DND-41 (cell line): ENCODE data around the gene SLC29A2.

Experiments used
- ATAC-seq: fragments of 200-7000 bp; cut with Tn5 transposase; 3 replicates; pipeline ENCODE4 v1.9.1; 2021; ENCODE audit warnings: low read depth; ENCODE audit not compliant: insufficient read depth
- DNase-seq: peaks from one replicate; pipeline ENCODE4 v3.0.0-alpha.2; 2020
- H2AFZ ChIP-seq: 2 replicates; pipeline ENCODE4 v1.6.0; 2012; ENCODE audit warnings: low read depth, low read length
- H3K27ac ChIP-seq: 2 replicates; pipeline ENCODE4 v1.5.1; 2012; ENCODE audit warnings: low read length, inconsistent platforms
- H3K27me3 ChIP-seq: fragments of 200-600 bp; sonication (generic); 2 replicates; pipeline ENCODE4 v1.6.0; 2012; ENCODE audit warnings: low read length, mild to moderate bottlenecking, inconsistent platforms; ENCODE audit not compliant: insufficient read depth, poor library complexity
- H3K36me3 ChIP-seq: 2 replicates; pipeline ENCODE4 v1.5.1; 2012; ENCODE audit warnings: low read length, inconsistent platforms; ENCODE audit not compliant: insufficient read depth
- H3K4me1 ChIP-seq: 2 replicates; pipeline ENCODE4 v1.5.1; 2012; ENCODE audit warnings: mild to moderate bottlenecking, low read length; ENCODE audit not compliant: insufficient read depth
- H3K4me2 ChIP-seq: 2 replicates; pipeline ENCODE4 v1.6.0; 2012; ENCODE audit warnings: mild to moderate bottlenecking, moderate library complexity, low read length, inconsistent platforms; ENCODE audit not compliant: insufficient read depth
- H3K4me3 ChIP-seq, 2 experiments: fragments of 200-600 bp in 1 of 2; shearing (Covaris generic) in 1 of 2; 2 replicates each; pipeline ENCODE4 v1.5.1; 2012 to 2016; ENCODE audit warnings: inconsistent platforms in 2 of 2, low read length in 2 of 2, mild to moderate bottlenecking in 2 of 2, low read depth in 1 of 2, moderate library complexity in 1 of 2
- H3K79me2 ChIP-seq: 2 replicates; pipeline ENCODE4 v1.6.0; 2012; ENCODE audit warnings: low read length, inconsistent platforms; ENCODE audit not compliant: insufficient read depth
- H3K9ac ChIP-seq: 2 replicates; pipeline ENCODE4 v1.6.0; 2012; ENCODE audit warnings: low read depth, mild to moderate bottlenecking, inconsistent platforms, low read length, moderate library complexity
- H3K9me3 ChIP-seq: 2 replicates; pipeline ENCODE4 v1.5.1; 2012; ENCODE audit warnings: low read length, moderate library complexity, mild to moderate bottlenecking, inconsistent platforms; ENCODE audit not compliant: insufficient read depth, severe bottlenecking
- H4K20me1 ChIP-seq: 2 replicates; pipeline ENCODE4 v1.6.0; 2012; ENCODE audit warnings: low read length; ENCODE audit not compliant: insufficient read depth
- CTCF ChIP-seq: IDR thresholded peaks from 2 replicates; pipeline ENCODE4 v1.5.1; 2012; ENCODE audit warnings: borderline replicate concordance, low read length, moderate library complexity, mild to moderate bottlenecking; ENCODE audit not compliant: poor library complexity, severe bottlenecking; ENCODE audit errors: extremely low read depth
- EZH2 ChIP-seq: IDR thresholded peaks from 3 replicates; pipeline ENCODE4 v1.6.1; 2012; ENCODE audit warnings: borderline replicate concordance, low read depth, mild to moderate bottlenecking, moderate library complexity, low read length, inconsistent platforms; ENCODE audit not compliant: severe bottlenecking

Gene SLC29A2

GRCh38 chr11:66365166-66365565 lies 6.4 kb downstream of the SLC29A2 start:
- no peaks in the 10 kb centered on the region for H3K9me3 ChIP-seq
- H3K36me3 ChIP-seq: peaks cover 16% of the 10 kb centered on the region
- no peak for ATAC-seq
- DNase-seq: no peak
- no peak overlapping the region for H3K9ac ChIP-seq
- no peaks in the 10 kb centered on the region for H3K4me1 ChIP-seq
- H3K4me2 ChIP-seq: no peak overlapping the region
- H3K4me3 ChIP-seq: no peak overlapping the region
- TF ChIP-seq EZH2 (no peak), CTCF (no peak)
- H3K27me3 ChIP-seq: no peaks in the 10 kb centered on the region
- H3K27ac ChIP-seq: no peak overlapping the region
- no peaks in the 10 kb centered on the region for H3K79me2 ChIP-seq
- H2AFZ ChIP-seq: no peak overlapping the region
- H4K20me1 ChIP-seq: peaks cover 7% of the 10 kb centered on the region; the same call in 1 of the 2 replicates

GRCh38 chr11:66363805-66364535 lies 7.6 kb downstream of the SLC29A2 start:
- H3K79me2 ChIP-seq: no peaks in the 10 kb centered on the region
- no peaks in the 10 kb centered on the region for H3K4me1 ChIP-seq
- H3K4me2 ChIP-seq: no peak overlapping the region
- no peaks in the 10 kb centered on the region for H3K9me3 ChIP-seq
- H3K36me3 ChIP-seq: peaks cover 17% of the 10 kb centered on the region
- 0 out of 2 replicates have a peak, but pooled peaks cover 3% of the 10 kb centered on the region for H4K20me1 ChIP-seq
- no peak overlapping the region for H3K27ac ChIP-seq
- no peak overlapping the region for H2AFZ ChIP-seq
- TF ChIP-seq CTCF (peak; percentile 80), EZH2 (no peak)
- H3K27me3 ChIP-seq: no peaks in the 10 kb centered on the region
- no peak overlapping the region for H3K4me3 ChIP-seq
- no peak overlapping the region for H3K9ac ChIP-seq
- ATAC-seq (peak; percentile 69), DNase-seq (peak; percentile 68)

- Histone ChIP-seq H3K4me1 (no peaks in the 10 kb centered on the region), H3K79me2 (no peaks in the 10 kb centered on the region), H4K20me1 (no peaks in the 10 kb centered on the region), H3K9me3 (no peaks in the 10 kb centered on the region), H3K27me3 (no peaks in the 10 kb centered on the region), H3K4me3 (no peak overlapping the region), H3K36me3 (peaks cover 20% of the 10 kb centered on the region), H2AFZ (no peak overlapping the region), H3K27ac (no peak overlapping the region), H3K4me2 (no peak overlapping the region), H3K9ac (no peak overlapping the region)
- no peak for DNase-seq
- TF ChIP-seq EZH2 (no peak), CTCF (no peak)
- ATAC-seq: no peak
Measured at GRCh38 chr11:66363187-66363601, 8.4 kb downstream of the SLC29A2 start.
